RCC 7860 (cell line): Measurements from ENCODE around the gene TRAF3IP1.
A peak's percentile ranks its signal among the peaks of the same experiment; 100 is the strongest.

Source experiments
- DNase-seq: peaks from one replicate; pipeline ENCODE4 v3.0.0-alpha.2; 2015; ENCODE audit warnings: low spot score
- FAIRE-seq: peaks from 2 replicates; lab custom pipeline; 2012; peaks lifted over from hg19 to GRCh38; lab: Jason Lieb, UNC

Gene TRAF3IP1

GRCh38 chr2:238376884-238377391 lies 56.6 kb downstream of the TRAF3IP1 start:
- FAIRE-seq (no peak), DNase-seq (peak; percentile 64)

- no peak for DNase-seq
- FAIRE-seq: no peak
These were observed 58.1 kb downstream of the TRAF3IP1 start for GRCh38 chr2:238378230-238379095.

DNA sequence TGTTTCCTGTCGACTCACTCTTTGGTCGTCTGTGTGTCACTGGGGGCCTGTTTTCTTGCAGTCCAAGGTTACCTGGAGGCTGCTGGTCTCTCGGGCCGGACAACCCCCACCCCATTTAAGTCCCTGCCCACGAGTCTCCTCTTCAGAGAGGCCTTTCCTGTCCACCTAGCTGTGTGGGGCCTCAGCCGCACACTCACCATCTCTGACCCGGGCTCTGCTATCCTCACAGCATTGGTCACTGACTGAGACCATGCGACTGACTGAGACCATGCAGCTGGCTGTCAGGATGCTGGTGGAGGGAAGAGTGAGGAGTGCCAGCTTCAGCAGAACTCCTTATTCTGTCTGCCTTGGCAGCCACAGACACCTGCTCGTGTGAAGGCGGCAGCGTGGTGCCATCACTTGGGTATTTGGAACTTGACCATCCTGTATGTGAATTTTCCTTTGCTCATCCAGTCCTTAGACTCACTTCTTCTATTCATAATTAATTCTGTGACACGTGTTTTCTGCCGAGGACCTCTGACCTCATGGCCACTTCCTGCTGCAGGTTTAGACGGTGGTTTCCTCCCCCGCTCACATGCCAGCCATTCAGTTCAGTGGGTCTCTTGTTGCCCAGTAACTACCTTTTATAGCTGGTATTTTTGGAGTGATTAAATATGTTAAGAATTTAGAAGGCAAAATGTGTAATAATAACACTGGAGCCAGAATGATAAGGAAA lies 58.9 kb downstream of the TRAF3IP1 start:
- DNase-seq (peak; percentile 82), FAIRE-seq (peak; percentile 52)

- DNase-seq: no peak
- FAIRE-seq: no peak
These were observed 60.0 kb downstream of the TRAF3IP1 start for GRCh38 chr2:238380336-238380735.

- no peak for FAIRE-seq
These were observed 60.5 kb downstream of the TRAF3IP1 start for GRCh38 chr2:238380785-238381184.

DNA sequence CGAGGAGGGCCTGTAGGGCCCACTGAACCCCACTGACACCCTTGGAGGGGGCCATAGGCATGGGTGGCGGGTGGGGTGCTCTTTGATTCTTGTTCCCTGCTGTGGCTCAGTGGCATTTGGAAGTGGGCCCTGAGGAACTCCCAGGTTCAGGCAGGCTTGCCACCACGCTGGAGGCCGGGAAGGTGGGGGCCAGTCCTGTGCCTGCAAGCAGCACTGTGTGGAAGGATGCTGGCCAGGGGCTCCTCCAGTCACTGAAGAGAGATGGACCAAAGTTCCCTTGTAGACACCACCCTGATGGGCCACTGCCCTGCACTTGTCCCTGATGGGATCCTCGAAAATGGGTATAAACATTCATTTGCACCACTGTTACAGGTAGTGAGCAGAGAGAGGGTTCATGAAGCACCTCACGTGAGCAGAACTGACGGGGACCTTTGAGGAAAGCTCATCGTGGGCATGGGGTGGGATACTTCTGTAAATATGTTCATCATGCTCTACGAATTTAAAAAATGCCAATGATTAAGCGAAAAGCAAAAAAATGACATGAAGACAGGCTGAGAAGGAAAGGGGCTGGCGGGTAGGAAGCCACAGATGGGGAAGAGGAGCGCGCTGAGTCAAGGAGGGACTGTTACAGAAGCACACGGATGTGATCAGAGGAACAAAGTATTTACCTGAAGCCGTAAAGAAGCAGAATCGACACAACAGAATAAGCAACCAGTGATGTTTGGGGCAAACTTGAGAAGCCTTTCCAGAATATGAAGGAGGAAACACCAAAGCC lies 61.2 kb downstream of the TRAF3IP1 start:
- no peak for FAIRE-seq
- DNase-seq: no peak

More at GRCh38 chr2:238380785-238381184, 60.5 kb downstream of the TRAF3IP1 start:
- DNase-seq: no peak

- DNase-seq: no peak
- no peak for FAIRE-seq
These were observed 62.1 kb downstream of the TRAF3IP1 start for GRCh38 chr2:238382381-238382781.

DNA sequence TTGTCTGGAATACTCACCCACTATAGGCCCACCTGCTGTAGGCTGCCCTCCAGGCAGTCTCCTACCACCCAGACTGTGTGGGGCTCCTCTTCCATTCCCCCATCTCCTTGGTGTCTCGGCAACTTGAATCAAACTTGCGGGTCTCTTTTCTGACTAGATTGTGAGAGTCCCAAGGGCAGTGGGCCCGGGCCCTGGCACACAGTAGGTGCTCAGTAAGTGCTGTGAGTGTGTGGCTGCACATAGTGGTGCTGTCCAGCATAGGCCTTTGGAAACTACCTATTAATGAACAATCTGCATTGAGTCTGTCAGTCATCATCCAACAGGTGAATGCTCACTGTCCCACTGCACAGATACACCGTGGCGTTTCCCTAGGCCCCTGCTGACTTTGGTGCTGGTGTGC lies 62.8 kb downstream of the TRAF3IP1 start:
- FAIRE-seq (no peak), DNase-seq (no peak)

DNA sequence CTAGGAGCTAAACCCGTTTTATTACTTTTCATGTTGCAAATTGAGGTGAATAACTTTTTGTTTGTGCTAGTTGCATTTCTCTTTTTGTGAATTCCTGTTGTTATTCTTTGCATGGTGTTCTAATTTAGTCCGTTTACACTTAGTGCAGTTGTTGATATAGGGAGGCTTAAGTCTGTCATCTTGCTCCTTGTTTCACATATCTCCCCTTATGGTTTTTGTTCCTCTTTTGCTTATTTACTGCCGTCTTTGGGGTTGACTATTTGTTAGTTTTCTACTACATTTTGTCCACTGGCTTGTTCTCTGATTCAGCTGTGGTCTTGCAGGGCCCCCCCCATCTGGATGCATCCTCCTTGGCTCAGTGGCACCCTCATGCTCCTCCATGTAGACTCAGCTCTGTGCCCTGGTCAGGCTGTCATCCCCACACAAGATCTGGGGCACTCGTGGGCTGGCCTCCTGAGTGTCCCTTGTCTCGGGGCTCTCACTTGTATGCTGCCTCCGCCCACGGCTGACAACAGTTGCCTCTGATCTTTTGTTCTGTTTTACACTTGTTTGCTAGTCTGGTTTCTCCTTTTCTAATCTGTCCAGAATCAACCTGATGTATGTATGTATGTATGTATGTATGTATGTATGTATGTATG lies 63.5 kb downstream of the TRAF3IP1 start:
- DNase-seq (no peak), FAIRE-seq (no peak)

- FAIRE-seq (no peak), DNase-seq (no peak)
These were observed 67.0 kb downstream of the TRAF3IP1 start for GRCh38 chr2:238387332-238387731.

GRCh38 chr2:238388794-238389193 lies 68.5 kb downstream of the TRAF3IP1 start:
- FAIRE-seq (no peak), DNase-seq (no peak)

DNA sequence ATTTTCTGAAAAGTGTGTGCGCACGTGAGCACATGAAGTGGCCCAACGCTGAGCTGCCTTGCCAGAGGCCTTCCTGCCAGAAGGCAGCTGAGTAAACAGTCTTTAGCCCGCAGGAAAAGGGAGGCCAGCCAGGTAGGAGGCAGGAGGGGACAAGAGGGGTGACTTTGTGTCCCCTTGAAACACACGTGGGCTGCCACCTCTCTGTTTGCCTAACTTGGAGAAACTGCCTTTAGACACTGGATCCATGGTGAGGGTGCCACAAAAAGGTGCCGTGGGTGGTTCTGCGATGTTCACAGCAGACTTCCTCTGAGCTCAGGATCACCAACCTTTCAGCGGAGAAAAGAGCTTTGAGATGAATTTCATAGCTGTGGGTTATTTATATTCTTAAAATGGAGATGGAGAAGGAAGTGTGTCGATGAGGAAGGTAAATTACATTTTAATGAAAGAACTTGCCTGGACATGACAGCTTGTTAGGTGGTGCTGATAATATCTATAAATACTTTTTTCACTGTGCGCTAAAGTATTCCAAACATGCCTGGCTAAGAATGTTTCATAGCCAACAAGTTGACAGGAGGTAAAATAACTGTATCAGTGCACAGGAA lies 69.8 kb downstream of the TRAF3IP1 start:
- no peak for DNase-seq
- no peak for FAIRE-seq

GRCh38 chr2:238391042-238391689 lies 70.8 kb downstream of the TRAF3IP1 start:
- FAIRE-seq (no peak), DNase-seq (no peak)

DNA sequence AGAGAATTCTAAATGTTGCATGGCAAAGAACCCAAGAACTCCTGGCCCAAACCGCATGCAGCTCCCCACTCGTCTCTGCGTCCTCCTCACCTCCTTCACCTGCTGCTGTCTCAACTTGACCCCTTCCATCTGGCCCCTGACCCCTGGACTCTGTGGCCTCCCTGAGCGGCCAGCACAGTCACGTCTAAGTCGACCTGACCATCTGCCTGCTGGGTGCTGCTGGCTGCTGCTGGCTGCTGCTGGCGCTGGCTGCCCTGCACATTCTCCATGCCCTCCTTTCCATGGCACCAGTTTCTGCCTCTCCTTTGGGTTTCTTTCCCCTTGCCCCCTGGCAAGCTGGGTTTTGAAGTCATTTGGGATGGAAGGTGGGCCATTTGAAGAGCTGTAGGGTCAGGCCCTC lies 76.3 kb downstream of the TRAF3IP1 start:
- DNase-seq (no peak), FAIRE-seq (no peak)

DNA sequence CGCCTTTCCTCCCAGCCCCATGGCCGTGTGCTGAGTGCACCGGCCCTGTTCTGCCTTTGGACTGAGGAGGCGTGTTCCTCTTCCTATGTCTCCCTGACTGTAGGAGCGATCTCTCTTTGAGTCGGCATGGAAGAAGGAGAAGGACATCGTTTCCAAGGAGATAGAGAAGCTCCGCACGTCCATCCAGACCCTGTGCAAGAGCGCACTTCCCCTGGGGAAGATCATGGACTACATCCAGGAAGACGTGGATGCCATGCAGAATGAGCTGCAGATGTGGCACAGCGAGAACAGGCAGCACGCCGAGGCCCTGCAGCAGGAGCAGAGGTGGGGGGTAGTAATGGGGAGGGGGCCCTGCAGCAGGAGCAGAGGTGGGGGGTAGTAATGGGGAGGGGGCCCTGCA lies 77.0 kb downstream of the TRAF3IP1 start:
- DNase-seq (no peak), FAIRE-seq (no peak)

- DNase-seq (no peak), FAIRE-seq (no peak)
These were observed 78.3 kb downstream of the TRAF3IP1 start for GRCh38 chr2:238398577-238398976.

GRCh38 chr2:238399094-238399493 lies 78.8 kb downstream of the TRAF3IP1 start:
- FAIRE-seq: no peak
- no peak for DNase-seq

DNA sequence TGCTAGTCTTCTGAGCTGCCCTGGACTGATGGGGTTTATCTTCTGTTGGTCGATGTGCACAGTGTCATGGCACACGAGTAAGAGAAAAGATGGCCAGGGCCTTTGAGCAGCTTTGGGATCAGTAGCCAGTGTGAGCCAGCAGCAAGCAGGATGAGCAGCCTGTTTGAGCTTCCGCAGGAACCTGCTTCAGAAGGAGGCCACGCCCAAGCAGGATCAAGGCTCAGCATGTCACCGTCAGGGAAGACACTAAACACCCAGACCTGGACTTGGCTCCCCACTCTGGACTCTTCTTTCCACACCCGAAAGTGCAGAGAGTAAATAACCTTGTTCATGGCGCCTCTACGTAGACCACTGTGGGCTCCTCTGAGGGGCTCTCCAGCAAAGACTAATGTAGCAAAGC lies 81.2 kb downstream of the TRAF3IP1 start:
- no peak for DNase-seq
- FAIRE-seq: no peak

GRCh38 chr2:238403632-238404405 lies 83.5 kb downstream of the TRAF3IP1 start:
- FAIRE-seq: no peak
- no peak for DNase-seq
